NCI-H128 (cell line): ENCODE measurements around the gene ARPC2.

Experiments
- DNase-seq: peaks from one replicate; lab custom pipeline; 2025; ENCODE audit not compliant: unreplicated experiment; lab: John Stamatoyannopoulos, UW

The ARPC2 gene

GRCh38 chr2:218252509-218253231, 35.7 kb downstream of the ARPC2 start:
- DNase-seq, result no peak

- no peak for DNase-seq
Observed at GRCh38 chr2:218253232-218253625, 36.2 kb downstream of the ARPC2 start.

GRCh38 chr2:218255446-218255845, 38.5 kb downstream of the ARPC2 start:
- DNase-seq, result no peak

- DNase-seq, result no peak
Observed at GRCh38 chr2:218256612-218257350, 39.8 kb downstream of the ARPC2 start.

GRCh38 chr2:218257390-218257981, 40.5 kb downstream of the ARPC2 start:
- no peak for DNase-seq

- no peak for DNase-seq
Observed at GRCh38 chr2:218259099-218259961, 42.3 kb downstream of the ARPC2 start.

GRCh38 chr2:218260166-218260565, 43.2 kb downstream of the ARPC2 start:
- no peak for DNase-seq

- DNase-seq, result no peak
Observed at GRCh38 chr2:218260742-218261422, 43.9 kb downstream of the ARPC2 start, which contains the start of gene GPBAR1. GPBAR1 (plus strand) TSS chr2:218261015; CDS start chr2:218262725, 1,710 bp downstream.

GRCh38 chr2:218261423-218262236, 44.6 kb downstream of the ARPC2 start:
- DNase-seq, result no peak

- no peak for DNase-seq
Observed at GRCh38 chr2:218262237-218262600, 45.2 kb downstream of the ARPC2 start.

GRCh38 chr2:218262631-218263586, 45.9 kb downstream of the ARPC2 start:
- no peak for DNase-seq

- no peak for DNase-seq
Observed at GRCh38 chr2:218263817-218264641, 47.0 kb downstream of the ARPC2 start.

GRCh38 chr2:218264773-218265561, 48.0 kb downstream of the ARPC2 start:
- DNase-seq, result no peak

- DNase-seq, result no peak
Observed at GRCh38 chr2:218265626-218266025, 48.6 kb downstream of the ARPC2 start.

- no peak for DNase-seq
Observed at GRCh38 chr2:218266316-218266979, 49.5 kb downstream of the ARPC2 start.

- no peak for DNase-seq
Observed at GRCh38 chr2:218267259-218267658, 50.3 kb downstream of the ARPC2 start.
